ENCODE data around the gene ZNF783.
"Not testable (repeated sequence)": the region's sequence is repeated elsewhere in the genome, so short reads cannot be mapped to it uniquely, and the experiment has no call there.

ZNF783 gene

GRCh38 chr7:149306854-149307253, 44.9 kb downstream of the ZNF783 start:
- no peak for DNase-seq

- no peak for DNase-seq
These were observed 45.9 kb downstream of the ZNF783 start for GRCh38 chr7:149307775-149308501.

GRCh38 chr7:149310113-149310836, 48.3 kb downstream of the ZNF783 start:
- no peak for DNase-seq

- DNase-seq, result no peak
These were observed 49.1 kb downstream of the ZNF783 start for GRCh38 chr7:149310990-149311573.

GRCh38 chr7:149313981-149314380, 52.0 kb downstream of the ZNF783 start:
- no peak for DNase-seq

- DNase-seq, result no peak
These were observed 54.6 kb downstream of the ZNF783 start for GRCh38 chr7:149316606-149317005.

GRCh38 chr7:149317496-149317895, 55.5 kb downstream of the ZNF783 start:
- DNase-seq, result no peak

GRCh38 chr7:149317986-149318672, 56.1 kb downstream of the ZNF783 start:
- DNase-seq, result no peak

- DNase-seq, result no peak
These were observed 57.4 kb downstream of the ZNF783 start for GRCh38 chr7:149319376-149319775.

- DNase-seq, result no peak
These were observed 58.5 kb downstream of the ZNF783 start for GRCh38 chr7:149320313-149321124.

GRCh38 chr7:149321125-149321905, 59.3 kb downstream of the ZNF783 start:
- DNase-seq, result not testable (repeated sequence)

- no peak for DNase-seq
These were observed 60.1 kb downstream of the ZNF783 start for GRCh38 chr7:149321978-149322541.

GRCh38 chr7:149322737-149323136, 60.7 kb downstream of the ZNF783 start:
- DNase-seq, result no peak

GRCh38 chr7:149325248-149325647, 63.3 kb downstream of the ZNF783 start:
- DNase-seq, result no peak

- DNase-seq, result no peak
These were observed 67.3 kb downstream of the ZNF783 start for GRCh38 chr7:149329265-149329664.

GRCh38 chr7:149329766-149330334, 67.9 kb downstream of the ZNF783 start:
- DNase-seq, result no peak

- no peak for DNase-seq
These were observed 69.0 kb downstream of the ZNF783 start for GRCh38 chr7:149330914-149331567.

- not testable (repeated sequence) for DNase-seq
These were observed 70.8 kb downstream of the ZNF783 start for GRCh38 chr7:149332602-149333320.

- no peak for DNase-seq
These were observed 71.3 kb downstream of the ZNF783 start for GRCh38 chr7:149333321-149333717.

- no peak for DNase-seq
These were observed 72.2 kb downstream of the ZNF783 start for GRCh38 chr7:149334219-149334618.

Measured in central memory CD4-positive, alpha-beta T cell (primary cell).